GM18508 (cell line): Measurements from ENCODE around the gene RSF1.

Experiments
- ATAC-seq: cut with Tn5 transposase; IDR thresholded peaks from one replicate; pipeline ENCODE4 v1.9.1; 2021; ENCODE audit warnings: moderate number of reproducible peaks; ENCODE audit not compliant: insufficient read depth, unreplicated experiment

Gene RSF1

DNA sequence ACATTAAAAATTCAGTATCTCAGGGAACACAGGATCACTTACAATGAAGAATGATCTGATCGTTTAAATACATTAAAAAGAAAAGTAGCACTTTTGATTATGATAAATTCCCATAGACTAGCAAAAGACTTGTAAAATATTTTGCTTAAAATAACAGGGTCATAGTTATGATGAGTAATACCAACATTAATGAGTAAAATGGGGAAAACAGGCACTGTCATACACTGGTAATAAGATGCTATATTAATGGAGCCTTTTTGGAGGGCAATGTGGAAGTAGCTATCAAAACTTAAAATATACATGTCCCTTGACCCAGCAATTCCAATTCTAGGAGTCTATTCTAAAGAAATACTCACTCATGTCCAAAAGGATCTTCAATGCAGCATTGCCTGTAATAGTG lies 121.1 kb downstream of the RSF1 start:
- ATAC-seq = no peak

DNA sequence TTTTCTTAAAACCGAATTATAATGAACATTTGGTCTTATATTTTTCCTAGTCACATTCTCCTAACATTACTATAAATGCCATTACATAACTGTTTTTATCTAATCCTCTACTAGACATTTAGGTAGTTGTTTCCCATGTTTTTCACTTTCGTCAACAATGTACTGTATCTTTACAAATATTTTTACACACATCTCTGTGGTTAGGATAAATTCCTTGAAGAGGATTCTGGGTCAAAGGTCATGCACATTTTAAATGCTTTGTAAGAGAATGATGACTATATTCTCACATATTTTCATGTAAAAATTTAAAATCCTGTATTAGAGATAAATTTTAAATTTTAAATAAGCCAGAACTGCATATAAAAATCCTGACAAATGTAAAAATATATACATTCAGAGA lies 121.6 kb downstream of the RSF1 start:
- ATAC-seq = no peak

DNA sequence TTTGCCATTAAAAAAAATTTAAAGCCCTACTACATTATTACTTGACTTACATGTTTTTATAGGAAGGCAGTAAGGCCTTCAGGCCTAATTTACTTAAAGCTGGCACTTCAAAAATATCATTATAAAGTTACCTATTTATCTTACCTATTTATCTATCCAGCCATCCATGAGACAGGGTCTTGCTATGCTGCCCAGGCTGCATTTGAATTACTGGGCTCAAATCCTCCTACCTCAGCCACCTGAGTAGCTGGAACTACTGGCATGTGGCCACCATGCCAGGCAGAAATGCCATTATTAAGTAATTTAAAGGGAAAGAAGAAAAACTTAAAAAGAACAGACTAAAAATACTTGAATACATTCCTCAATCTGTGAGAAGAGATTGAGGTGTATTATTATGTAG lies 122.7 kb downstream of the RSF1 start:
- no peak for ATAC-seq

DNA sequence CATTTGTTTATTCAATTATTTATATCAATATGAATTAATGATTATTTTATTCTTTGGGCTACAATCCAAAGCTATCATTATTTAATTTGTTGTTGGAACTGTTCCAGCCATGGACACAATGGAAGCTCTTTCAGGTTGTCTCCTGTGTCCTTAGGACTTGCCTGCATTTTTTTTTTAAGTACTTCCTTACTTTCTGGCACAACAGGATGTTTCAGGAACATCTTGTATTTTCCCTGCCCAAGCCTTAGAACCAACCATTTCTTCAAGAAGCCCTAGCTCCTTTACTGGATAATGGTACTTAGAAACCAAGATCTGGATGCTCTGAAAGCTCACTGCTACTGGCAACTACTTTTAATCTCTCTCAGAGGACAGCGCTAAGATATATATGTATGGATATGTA lies 125.1 kb downstream of the RSF1 start:
- no peak for ATAC-seq

DNA sequence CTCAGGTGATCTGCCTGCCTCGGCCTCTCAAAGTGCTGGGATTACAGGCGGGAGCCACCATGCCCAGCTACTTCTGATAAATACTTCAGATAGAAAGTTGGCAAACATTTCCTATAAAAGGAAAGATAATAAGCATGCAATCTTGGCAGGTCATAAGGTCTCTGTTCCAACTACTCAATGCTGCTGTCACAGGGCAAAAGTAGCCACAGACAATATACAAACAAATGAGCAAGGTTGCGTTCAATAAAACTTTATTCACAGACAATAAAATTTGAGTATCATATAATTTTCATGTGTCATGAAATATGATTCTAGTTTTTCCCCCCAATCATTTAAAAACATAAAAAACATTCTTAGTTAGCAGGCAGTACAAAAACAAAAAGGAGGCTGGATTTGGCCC lies 129.9 kb downstream of the RSF1 start:
- ATAC-seq = no peak

DNA sequence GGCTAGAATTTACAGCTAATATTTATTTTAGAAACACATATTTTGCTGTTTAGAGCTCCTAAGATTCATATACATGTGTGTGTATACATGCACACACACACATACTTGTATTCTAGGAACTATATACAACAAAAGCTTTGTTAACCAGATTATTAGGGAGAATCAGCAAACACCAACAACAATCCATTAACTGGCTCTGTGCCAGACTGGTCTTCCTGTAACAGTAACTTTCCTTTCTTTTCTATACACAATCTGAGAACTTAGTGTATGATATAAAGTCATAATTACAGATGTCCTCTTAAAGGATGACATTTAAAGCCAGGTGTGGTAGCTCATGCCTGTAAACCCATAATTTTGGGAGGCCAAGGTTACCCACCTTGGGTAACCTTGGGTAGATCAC lies 133.4 kb downstream of the RSF1 start:
- no peak for ATAC-seq

DNA sequence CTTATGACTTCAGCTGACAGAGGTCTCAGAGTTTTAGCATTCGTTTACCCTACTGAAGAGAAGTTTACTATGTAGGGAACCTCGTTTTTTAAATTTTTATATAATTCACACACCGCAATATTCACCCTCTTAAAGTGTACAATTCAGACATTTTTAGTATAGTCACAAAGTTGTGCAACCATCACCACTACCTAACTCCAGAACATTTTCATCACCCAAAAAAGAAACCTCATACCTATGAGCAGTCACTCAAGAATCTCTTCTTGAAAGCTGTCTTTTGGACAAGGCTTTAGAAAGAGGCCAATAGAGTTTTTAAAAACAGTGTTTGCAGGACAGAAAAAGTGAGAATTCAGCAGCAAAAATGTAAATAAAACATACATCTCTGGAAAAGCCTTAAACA lies 143.4 kb downstream of the RSF1 start:
- no peak for ATAC-seq

DNA sequence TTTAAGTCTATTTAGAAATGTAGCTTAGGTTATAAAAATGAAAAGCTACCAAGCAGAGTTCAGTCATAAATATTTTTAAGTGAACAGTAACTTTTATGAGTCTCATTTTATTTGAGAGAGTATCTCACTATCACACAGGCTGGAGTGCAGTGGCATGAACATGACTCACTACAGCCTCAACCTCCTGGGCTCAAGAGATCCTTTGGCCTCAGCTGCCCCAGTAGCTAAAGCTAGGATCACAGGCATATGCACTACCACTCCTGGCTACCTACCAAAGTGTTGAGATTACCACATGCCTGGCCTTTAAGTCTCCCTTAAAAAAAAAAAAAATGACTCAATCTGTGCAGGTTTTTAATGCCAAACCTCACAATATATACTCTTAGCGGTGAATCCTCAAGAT lies 148.3 kb downstream of the RSF1 start:
- ATAC-seq = no peak

DNA sequence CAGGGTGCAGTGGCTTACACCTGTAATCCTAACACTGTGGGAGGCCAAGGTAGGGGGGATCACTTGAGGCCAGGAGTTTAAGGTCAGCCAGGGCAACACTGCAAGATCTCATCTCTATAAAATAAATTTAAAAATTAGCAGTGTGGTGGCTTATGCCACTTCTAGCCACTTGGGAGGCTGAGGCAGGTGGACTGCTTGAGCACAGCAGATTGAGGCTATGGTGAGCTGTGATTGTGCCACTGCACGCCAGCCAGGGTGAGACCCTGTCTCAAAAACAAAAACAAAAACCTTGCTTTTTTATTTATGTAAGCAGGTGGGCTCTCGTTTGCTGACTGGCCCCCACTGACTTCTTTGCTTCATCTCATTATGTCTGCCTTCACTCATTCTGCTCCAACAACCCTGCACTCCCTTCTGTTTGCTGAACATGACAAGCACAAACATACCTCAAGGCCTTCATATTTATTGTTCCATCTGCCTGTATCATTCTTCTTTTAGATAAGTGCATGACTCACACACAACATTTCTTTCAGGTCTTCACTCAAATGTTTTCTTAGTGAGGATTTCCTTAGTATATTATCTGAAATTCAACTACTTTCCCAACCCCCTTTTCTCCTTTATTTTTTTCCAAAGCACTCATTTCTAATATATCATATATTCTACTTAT lies 150.5 kb downstream of the RSF1 start:
- ATAC-seq = no peak

DNA sequence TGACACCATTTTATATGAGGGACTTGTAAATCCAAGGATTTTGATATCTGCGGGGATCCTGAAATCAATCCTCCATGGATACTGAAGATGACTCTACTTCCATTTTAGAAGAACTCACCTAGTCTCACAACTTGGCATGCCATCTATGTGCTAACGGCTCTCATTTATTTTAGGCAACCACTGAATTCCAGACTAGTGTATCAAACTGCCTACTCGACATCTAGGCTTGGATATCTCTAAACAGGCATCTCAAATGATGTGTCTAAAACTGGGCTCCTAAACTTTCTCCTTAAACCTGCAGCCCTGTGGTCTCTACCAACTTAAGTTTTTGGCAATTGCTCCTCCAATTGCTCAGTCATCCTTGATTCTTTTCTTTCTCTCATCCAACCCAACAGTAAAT lies 151.8 kb downstream of the RSF1 start:
- no peak for ATAC-seq

DNA sequence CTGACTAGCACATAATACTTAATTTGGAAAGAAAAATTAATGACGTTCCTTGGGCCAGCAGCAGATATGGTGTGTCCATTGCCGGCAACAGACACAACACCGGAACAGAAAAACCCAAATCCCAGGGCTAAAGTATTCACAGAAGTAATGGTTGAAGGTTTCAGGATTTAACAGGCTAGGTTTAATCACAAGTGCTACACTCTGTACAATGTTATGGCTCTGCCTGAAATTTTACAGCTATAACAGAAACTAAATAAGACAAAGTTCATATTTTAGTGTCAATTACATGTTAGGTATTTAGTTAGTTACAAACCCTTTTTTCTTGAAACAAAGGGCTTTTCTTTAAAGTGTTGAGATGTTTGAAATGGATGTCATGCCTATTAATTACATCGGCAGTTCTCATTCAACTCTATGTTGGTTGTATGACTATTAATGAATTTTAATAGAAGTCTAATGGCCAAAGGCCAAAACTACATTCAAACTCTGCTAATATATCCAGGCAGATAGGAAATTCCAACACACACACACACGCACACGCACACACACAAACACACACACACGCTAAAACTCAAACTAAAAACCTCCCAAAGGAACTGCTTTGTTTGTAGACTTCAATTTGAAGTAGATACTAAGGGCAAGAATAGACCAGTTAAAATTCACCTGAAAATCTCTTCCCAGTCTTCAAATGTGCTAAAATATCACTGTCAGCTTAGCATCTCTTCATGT lies 155.1 kb downstream of the RSF1 start:
- ATAC-seq = no peak

DNA sequence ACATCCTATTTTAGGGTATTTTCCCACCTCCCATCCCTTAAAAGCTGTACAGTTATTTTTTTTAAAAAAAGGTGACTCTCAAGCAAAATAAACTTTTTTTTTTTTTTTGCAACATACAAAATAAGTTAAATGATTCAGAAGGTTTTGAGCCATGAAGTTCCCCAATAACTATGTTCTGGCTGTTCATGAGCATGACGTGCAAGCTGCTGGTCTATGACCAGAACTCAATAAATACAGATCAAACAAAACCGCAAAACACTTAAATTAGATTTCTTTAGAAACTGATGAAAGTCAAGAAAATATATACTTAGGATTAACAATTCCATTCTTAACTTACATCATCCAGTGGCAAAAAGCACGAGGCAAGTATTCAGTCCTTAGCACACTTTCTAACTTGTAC lies 158.9 kb downstream of the RSF1 start:
- ATAC-seq = no peak

DNA sequence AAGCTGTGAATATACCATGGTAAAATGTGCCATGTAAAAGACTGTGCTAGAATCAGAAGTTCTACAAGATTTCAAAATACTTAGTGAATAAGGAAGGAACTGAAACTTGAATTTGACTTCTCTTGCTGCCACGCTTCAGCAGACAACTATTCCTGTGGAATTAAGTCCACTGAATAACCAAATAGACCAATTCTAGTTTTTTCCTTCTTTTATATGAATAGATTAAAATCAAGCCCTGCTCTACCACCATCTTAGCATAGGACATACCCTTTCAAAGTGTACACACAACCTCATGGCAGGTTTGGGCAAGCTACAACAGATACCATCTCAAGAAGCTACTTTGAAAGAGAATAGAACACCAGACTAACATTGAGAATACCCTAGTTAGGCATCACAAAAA lies 159.6 kb downstream of the RSF1 start:
- ATAC-seq = no peak

DNA sequence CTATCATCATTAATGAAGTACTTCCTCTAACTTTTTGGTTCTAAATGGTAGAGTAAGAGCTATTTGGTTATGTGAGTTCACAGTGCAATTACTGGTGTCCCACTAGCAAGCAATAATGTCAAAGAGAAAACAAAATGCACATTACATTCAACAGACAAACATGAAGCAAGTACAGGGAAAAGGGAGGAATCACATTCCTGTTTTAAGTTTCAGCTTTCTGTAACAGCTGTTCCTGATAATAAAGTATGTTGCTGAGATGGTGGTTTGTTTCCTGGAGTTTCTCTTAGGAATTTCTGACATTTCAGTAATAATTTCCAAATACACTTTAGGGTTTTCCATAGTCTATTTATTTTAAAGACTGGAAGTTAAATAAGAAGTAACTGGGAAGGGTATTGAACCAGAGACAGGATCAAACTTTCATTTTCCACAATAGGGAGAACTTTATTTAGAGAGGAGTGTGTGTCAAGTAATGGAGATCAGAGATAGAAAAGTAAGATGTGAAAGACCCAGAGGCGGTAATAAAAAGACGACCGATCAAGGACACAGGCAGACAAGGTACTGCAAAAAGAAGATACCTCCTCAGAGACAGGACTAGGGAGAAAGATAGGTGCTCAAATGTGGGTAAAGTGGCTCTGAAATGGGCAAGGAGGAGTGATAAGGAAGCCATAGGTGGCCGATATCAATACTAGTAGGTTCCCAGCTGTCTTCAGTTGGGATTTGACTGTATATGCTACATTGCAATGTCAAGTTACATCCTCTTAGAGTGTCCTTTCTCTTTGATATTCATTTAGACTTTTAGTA lies 162.1 kb downstream of the RSF1 start:
- ATAC-seq = no peak

DNA sequence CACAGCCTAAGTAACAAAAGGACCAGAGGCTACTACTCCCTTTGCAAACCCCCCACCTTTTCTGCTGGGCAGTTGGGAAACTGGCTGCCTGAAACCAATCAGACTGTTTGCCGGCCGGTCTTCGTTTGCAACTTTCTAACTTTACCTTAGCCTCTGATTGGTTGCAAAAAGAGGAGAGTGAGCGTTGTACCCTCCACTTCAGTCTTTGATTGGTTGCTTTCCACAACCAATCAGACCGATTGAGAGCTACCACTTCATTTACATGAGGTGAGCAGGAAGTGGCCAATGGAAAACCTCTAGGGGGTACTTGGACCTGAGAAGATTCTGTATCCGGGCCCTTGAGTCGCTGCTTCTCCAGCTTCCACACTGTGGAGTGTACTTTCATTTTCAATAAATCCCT lies 164.2 kb downstream of the RSF1 start:
- no peak for ATAC-seq

DNA sequence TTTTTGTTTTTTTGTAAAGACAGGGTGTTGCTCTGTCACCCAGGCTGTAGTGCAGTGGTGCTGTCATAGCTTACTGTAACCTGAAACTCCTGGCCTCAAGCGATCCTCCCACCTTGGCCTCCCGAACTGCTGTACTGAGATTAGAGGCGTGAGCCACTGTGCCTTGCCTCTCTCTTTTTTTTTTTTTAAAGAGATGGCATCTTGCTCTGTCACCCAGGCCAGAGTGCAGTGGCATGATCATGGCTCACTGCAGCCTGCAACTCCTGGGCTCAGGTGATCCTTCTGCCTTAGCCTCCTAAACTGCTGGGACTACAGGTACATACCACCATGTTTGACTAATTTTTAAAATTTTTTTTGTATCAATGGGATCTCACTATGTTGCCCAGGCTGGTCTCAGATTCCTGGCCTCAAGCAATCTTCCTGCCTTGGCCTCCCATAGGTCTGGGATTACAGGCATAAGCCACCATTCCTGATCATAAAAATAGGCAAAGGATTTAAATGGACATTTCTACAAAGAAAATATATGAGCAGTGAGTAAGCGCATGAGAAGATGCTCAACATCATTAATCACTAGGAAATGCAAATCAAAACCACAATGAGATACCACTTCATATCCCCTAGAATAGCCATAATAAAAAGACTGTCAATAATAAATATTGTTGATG lies 165.6 kb downstream of the RSF1 start:
- ATAC-seq = no peak

DNA sequence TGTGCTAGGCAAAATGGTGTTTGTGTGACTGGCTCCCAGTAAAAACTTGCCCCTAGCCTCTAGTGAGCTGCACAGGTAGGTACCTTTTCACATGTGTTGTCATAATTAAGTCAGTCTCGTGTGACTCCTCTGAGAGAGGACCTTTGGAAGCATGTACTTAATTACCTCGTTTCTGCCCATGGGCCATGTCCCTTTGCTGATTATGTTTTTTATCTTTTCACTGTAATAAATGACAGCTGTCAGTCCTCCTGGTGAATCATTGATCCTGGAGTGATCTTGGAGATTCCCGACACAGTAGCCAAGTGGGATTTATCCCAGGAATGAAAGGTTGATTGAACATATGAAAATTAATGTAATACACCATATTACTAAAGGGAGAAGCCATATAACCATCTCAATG lies 170.4 kb downstream of the RSF1 start:
- ATAC-seq = no peak

DNA sequence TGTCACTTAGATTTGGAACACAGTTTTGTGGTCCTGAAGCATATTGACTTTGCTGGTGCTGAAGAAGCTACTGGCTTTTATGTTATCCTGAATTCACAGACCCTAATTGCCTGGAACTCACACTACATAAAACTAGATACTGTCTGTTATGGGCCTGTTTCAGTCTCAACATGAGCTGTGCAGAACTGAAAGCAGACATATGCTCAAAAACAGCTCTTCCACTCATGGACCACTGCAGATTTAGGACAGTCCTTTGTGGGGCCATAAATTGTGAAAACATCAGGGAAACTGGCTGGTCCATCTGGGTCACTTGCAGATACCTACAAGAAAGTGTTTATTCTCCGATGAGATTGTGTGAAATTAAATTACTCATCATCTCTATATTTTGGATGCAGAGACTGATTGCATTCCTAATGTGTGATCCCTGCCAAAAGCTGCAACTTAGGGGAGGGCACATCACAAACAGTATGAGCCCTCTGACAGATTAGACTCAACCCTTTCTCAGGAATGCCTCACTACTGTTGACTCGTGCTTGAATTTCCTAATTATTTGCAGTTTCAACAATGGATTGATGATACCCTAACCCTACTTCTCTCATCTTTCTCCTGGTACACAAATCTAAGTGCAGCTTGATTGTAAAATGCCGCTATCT lies 172.7 kb downstream of the RSF1 start:
- ATAC-seq = no peak

DNA sequence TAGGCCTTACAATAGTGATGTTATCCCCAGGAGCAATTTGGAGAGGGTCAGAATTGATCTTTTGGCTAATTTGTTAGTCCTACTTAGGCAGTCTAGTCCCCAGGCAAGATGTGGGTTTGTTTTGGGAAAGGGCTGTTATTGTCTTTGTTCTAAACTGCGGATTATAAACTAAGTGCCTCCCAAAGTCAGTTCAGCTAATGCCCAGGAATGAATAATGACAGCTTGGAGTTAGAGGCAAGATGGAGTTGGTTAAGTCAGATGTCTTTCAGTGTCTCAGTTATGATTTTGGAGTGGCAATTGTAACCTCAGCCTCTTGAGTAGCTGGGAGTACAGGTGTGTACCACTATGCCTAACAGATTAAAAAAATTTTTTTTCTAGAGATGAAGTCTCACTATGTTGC lies 175.6 kb downstream of the RSF1 start:
- ATAC-seq = no peak

DNA sequence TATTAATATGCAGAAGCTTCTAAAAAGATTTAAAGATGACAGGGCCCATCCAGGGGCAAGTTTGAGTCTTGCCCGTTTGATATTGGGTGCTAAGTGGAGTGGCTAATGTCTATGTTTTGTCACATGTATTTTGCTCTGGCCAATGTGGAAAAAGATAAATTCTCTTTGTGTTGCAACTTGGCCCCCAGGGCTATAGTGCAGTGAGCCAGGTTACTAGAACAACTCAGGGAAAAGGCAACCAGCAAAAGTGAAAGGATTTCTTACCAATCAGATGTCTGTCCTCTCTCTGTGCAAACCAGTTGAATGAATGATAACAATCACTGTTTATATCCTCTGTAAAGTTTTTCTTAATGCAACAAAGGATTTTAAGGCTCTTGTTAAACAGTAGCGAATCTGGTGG lies 178.3 kb downstream of the RSF1 start:
- no peak for ATAC-seq
